GM18907 (cell line): ENCODE data around the gene KAT6B.
"Not testable (repeated sequence)": the region's sequence is repeated elsewhere in the genome, so short reads cannot be mapped to it uniquely, and the experiment has no call there.

Experiments used
- ATAC-seq: cut with Tn5 transposase; IDR thresholded peaks from one replicate; pipeline ENCODE4 v1.9.1; 2021; ENCODE audit warnings: mild to moderate bottlenecking, moderate library complexity; ENCODE audit not compliant: unreplicated experiment

KAT6B gene

GRCh38 chr10:74887614-74888284, 61.3 kb downstream of the KAT6B start:
- ATAC-seq, result no peak

GRCh38 chr10:74888962-74889661, 62.7 kb downstream of the KAT6B start:
- ATAC-seq, result no peak

- ATAC-seq, result no peak
These were observed 63.2 kb downstream of the KAT6B start for GRCh38 chr10:74889662-74889998.

- ATAC-seq, result no peak
These were observed 64.1 kb downstream of the KAT6B start for GRCh38 chr10:74890460-74890859.

- no peak for ATAC-seq
These were observed 64.7 kb downstream of the KAT6B start for GRCh38 chr10:74891053-74891452.

GRCh38 chr10:74892839-74893238, 66.4 kb downstream of the KAT6B start:
- no peak for ATAC-seq

- not testable (repeated sequence) for ATAC-seq
These were observed 66.9 kb downstream of the KAT6B start for GRCh38 chr10:74893329-74893728.

- ATAC-seq, result no peak
These were observed 70.6 kb downstream of the KAT6B start for GRCh38 chr10:74896788-74897527.

GRCh38 chr10:74898201-74898976, 72.0 kb downstream of the KAT6B start:
- ATAC-seq, result peak; percentile 65

GRCh38 chr10:74900297-74900696, 73.9 kb downstream of the KAT6B start:
- ATAC-seq, result peak; percentile 68

GRCh38 chr10:74901301-74901700, 74.9 kb downstream of the KAT6B start:
- no peak for ATAC-seq

GRCh38 chr10:74901867-74902450, 75.6 kb downstream of the KAT6B start:
- ATAC-seq, result no peak

GRCh38 chr10:74903491-74903890, 77.1 kb downstream of the KAT6B start:
- no peak for ATAC-seq

- ATAC-seq, result no peak
These were observed 80.3 kb downstream of the KAT6B start for GRCh38 chr10:74906611-74907198.

GRCh38 chr10:74909670-74910069, 83.3 kb downstream of the KAT6B start:
- ATAC-seq, result no peak

GRCh38 chr10:74910241-74910975, 84.0 kb downstream of the KAT6B start:
- ATAC-seq, result no peak

- no peak for ATAC-seq
These were observed 84.6 kb downstream of the KAT6B start for GRCh38 chr10:74910976-74911350.

GRCh38 chr10:74912182-74912581, 85.8 kb downstream of the KAT6B start:
- ATAC-seq, result no peak

- no peak for ATAC-seq
These were observed 86.3 kb downstream of the KAT6B start for GRCh38 chr10:74912682-74913081.
